WTC11 (cell line): ENCODE data around the gene TSPAN4. TPM values are rescaled to one million over a fixed set of nuclear protein-coding genes. Genes with fewer than 3 reads are reported as not detected.
A peak's percentile ranks its signal among the peaks of the same experiment; 100 is the strongest.

Source experiments
- ATAC-seq: fragments of 200-7000 bp; cut with Tn5 transposase; 2 replicates; pipeline ENCODE4 v1.10.0; 2021; ENCODE audit warnings: mild to moderate bottlenecking, moderate library complexity
- CTCF ChIA-PET: fragments of 300-600 bp; sonication (Branson Sonifier 250); formaldehyde crosslinking; loops from one replicate; lab custom pipeline; 2021; ENCODE audit warnings: antibody characterized with exemption; lab: Charles Lee
- POLR2A ChIA-PET: fragments of 350-600 bp; sonication (Branson Sonifier 250); formaldehyde crosslinking; loops from one replicate; lab custom pipeline; 2021; ENCODE audit warnings: antibody characterized with exemption; lab: Charles Lee
- DNase-seq: peaks from one replicate; pipeline ENCODE4 v3.0.0; 2021; ENCODE audit warnings: low spot score
- H3K27ac Mint-ChIP-seq: 2 replicates; pipeline ENCODE4 v1.8.0; 2021; ENCODE audit warnings: mixed read lengths
- H3K27me3 Mint-ChIP-seq: 2 replicates; pipeline ENCODE4 v1.8.0; 2021; ENCODE audit warnings: low read depth, mild to moderate bottlenecking, moderate library complexity, mixed read lengths
- H3K36me3 Mint-ChIP-seq: 2 replicates; pipeline ENCODE4 v1.8.0; 2021; ENCODE audit warnings: mixed read lengths
- H3K4me1 Mint-ChIP-seq: 2 replicates; pipeline ENCODE4 v1.8.0; 2022; ENCODE audit warnings: mixed read lengths
- H3K4me3 Mint-ChIP-seq: 2 replicates; pipeline ENCODE4 v1.8.0; 2021; ENCODE audit warnings: mild to moderate bottlenecking, moderate library complexity, mixed read lengths
- H3K9me3 Mint-ChIP-seq: 2 replicates; pipeline ENCODE4 v1.8.0; 2021; ENCODE audit warnings: mixed read lengths
- CBFB ChIP-seq: sonication (generic); formaldehyde crosslinking; IDR thresholded peaks from 2 replicates; pipeline ENCODE4 v1.8.1; 2022; ENCODE audit warnings: mild to moderate bottlenecking, low read depth, missing genetic modification reagents
- CREB1 ChIP-seq: sonication (generic); formaldehyde crosslinking; IDR thresholded peaks from 2 replicates; pipeline ENCODE4 v1.8.0; 2023; ENCODE audit warnings: mild to moderate bottlenecking, missing genetic modification reagents
- ESRRA ChIP-seq: sonication (generic); formaldehyde crosslinking; IDR thresholded peaks from 2 replicates; pipeline ENCODE4 v1.8.1; 2022; ENCODE audit warnings: mild to moderate bottlenecking, missing genetic modification reagents, borderline replicate concordance
- FOXP1 ChIP-seq: sonication (generic); formaldehyde crosslinking; IDR thresholded peaks from 2 replicates; pipeline ENCODE4 v1.8.0; 2022; ENCODE audit warnings: missing genetic modification reagents, mild to moderate bottlenecking, moderate library complexity, borderline replicate concordance
- NFATC4 ChIP-seq: fragments of 250-450 bp; sonication (Bioruptor Pico); IDR thresholded peaks from 2 replicates; pipeline ENCODE4 v1.9.0; 2021; ENCODE audit warnings: mild to moderate bottlenecking
- NFYB ChIP-seq: sonication (generic); formaldehyde crosslinking; conservative IDR thresholded peaks from 2 replicates; pipeline ENCODE4 v1.8.0; 2022; ENCODE audit warnings: low read depth, missing genetic modification reagents
- NR1H2 ChIP-seq: sonication (generic); formaldehyde crosslinking; IDR thresholded peaks from 2 replicates; pipeline ENCODE4 v1.9.0; 2021; ENCODE audit warnings: mild to moderate bottlenecking, moderate library complexity, missing genetic modification reagents
- NR2C2 ChIP-seq: sonication (generic); formaldehyde crosslinking; IDR thresholded peaks from 2 replicates; pipeline ENCODE4 v1.8.0; 2022; ENCODE audit warnings: mild to moderate bottlenecking, missing genetic modification reagents
- SP1 ChIP-seq: sonication (generic); formaldehyde crosslinking; conservative IDR thresholded peaks from 2 replicates; pipeline ENCODE4 v1.8.1; 2022; ENCODE audit warnings: missing genetic modification reagents
- TCF7 ChIP-seq: sonication (generic); formaldehyde crosslinking; IDR thresholded peaks from 2 replicates; pipeline ENCODE4 v1.8.0; 2022; ENCODE audit warnings: mild to moderate bottlenecking, low read depth, missing genetic modification reagents, moderate library complexity
- TEAD1 ChIP-seq: sonication (generic); formaldehyde crosslinking; IDR thresholded peaks from 2 replicates; pipeline ENCODE4 v1.8.0; 2022; ENCODE audit warnings: mild to moderate bottlenecking, missing genetic modification reagents
- ZNF423 ChIP-seq: fragments of 250-450 bp; sonication (Bioruptor Pico); IDR thresholded peaks from 2 replicates; pipeline ENCODE4 v2.1.2; 2022; ENCODE audit warnings: mild to moderate bottlenecking, moderate library complexity
- total RNA-seq: library from RNA; stranded (reverse); gene quantifications from 3 replicates; pipeline ENCODE4 v1.2.3, GENCODE V29; 2021
- TF ChIP-seq, protein P1 (sequence below): sonication (generic); formaldehyde crosslinking; IDR thresholded peaks from 2 replicates; pipeline ENCODE4 v1.8.0; 2023; ENCODE audit warnings: missing genetic modification reagents, mild to moderate bottlenecking, borderline replicate concordance
- TF ChIP-seq, protein P2 (sequence below): sonication (generic); formaldehyde crosslinking; IDR thresholded peaks from 2 replicates; pipeline ENCODE4 v1.8.0; 2023; ENCODE audit warnings: missing genetic modification reagents
- TF ChIP-seq, protein P3 (sequence below): fragments of 250-450 bp; sonication (Bioruptor Pico); IDR thresholded peaks from 2 replicates; pipeline ENCODE4 v1.9.0; 2021; ENCODE audit warnings: mild to moderate bottlenecking
- TF ChIP-seq, protein P4 (sequence below): sonication (generic); formaldehyde crosslinking; IDR thresholded peaks from 2 replicates; pipeline ENCODE4 v1.8.0; 2022; ENCODE audit warnings: mild to moderate bottlenecking, missing genetic modification reagents
- TF ChIP-seq, protein P5 (sequence below): sonication (generic); formaldehyde crosslinking; IDR thresholded peaks from 2 replicates; pipeline ENCODE4 v1.8.1; 2023; ENCODE audit warnings: mild to moderate bottlenecking, missing genetic modification reagents, borderline replicate concordance
- TF ChIP-seq, protein P6 (sequence below): fragments of 250-450 bp; sonication (Bioruptor Pico); conservative IDR thresholded peaks from 2 replicates; pipeline ENCODE4 v1.9.0; 2021; ENCODE audit warnings: mild to moderate bottlenecking

The TSPAN4 gene
- total RNA-seq, 1 experiment from 2014 or later: 94.3 TPM

DNA sequence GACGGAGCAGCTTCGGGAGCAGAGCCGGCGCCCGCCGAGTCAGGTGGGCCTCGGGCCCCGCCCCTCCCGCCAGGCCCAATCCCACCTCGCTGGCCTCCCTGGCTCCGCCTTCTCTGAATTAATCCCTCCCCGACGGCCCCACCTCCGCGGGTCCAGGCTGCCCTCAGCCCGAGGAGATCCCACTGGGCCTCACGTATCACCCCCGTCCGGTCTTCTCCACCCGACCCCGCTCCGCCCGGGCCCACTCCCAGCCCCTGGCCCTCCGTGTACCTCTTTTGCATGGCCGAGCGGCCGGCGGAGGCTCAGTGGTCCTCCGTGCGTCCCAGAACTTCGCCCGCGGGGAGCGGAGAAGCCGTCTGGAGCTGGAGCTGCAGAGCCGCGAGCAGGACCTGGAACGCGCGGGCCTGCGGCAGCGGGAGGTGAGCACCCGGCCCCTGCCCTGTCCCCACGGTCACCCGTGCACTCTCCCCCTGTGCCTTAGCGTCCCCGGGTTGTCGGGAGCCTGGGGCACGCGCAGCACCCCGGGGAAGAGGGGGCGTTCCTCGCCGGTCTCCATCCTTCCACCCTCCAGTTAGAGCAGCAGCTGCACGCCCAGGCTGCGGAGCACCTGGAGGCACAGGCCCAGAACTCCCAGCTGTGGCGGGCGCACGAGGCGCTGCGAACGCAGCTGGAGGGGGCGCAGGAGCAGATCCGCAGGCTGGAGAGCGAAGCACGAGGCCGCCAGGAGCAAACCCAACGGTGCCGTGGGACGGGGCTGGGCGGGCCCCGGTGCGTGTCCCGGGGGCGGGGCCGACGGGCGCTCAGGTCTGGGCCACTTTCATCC is 12.1 kb upstream of the TSPAN4 start (continued):
- TF ChIP-seq, protein P1, sequence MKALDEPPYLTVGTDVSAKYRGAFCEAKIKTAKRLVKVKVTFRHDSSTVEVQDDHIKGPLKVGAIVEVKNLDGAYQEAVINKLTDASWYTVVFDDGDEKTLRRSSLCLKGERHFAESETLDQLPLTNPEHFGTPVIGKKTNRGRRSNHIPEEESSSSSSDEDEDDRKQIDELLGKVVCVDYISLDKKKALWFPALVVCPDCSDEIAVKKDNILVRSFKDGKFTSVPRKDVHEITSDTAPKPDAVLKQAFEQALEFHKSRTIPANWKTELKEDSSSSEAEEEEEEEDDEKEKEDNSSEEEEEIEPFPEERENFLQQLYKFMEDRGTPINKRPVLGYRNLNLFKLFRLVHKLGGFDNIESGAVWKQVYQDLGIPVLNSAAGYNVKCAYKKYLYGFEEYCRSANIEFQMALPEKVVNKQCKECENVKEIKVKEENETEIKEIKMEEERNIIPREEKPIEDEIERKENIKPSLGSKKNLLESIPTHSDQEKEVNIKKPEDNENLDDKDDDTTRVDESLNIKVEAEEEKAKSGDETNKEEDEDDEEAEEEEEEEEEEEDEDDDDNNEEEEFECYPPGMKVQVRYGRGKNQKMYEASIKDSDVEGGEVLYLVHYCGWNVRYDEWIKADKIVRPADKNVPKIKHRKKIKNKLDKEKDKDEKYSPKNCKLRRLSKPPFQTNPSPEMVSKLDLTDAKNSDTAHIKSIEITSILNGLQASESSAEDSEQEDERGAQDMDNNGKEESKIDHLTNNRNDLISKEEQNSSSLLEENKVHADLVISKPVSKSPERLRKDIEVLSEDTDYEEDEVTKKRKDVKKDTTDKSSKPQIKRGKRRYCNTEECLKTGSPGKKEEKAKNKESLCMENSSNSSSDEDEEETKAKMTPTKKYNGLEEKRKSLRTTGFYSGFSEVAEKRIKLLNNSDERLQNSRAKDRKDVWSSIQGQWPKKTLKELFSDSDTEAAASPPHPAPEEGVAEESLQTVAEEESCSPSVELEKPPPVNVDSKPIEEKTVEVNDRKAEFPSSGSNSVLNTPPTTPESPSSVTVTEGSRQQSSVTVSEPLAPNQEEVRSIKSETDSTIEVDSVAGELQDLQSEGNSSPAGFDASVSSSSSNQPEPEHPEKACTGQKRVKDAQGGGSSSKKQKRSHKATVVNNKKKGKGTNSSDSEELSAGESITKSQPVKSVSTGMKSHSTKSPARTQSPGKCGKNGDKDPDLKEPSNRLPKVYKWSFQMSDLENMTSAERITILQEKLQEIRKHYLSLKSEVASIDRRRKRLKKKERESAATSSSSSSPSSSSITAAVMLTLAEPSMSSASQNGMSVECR (CRISPR knock-in tag): 0 out of 2 replicates have a peak, but pooled peaks have one; percentile 17
- TF ChIP-seq ESRRA (CRISPR knock-in tag): no peak
- TF ChIP-seq, protein P2, sequence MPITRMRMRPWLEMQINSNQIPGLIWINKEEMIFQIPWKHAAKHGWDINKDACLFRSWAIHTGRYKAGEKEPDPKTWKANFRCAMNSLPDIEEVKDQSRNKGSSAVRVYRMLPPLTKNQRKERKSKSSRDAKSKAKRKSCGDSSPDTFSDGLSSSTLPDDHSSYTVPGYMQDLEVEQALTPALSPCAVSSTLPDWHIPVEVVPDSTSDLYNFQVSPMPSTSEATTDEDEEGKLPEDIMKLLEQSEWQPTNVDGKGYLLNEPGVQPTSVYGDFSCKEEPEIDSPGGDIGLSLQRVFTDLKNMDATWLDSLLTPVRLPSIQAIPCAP (CRISPR knock-in tag): peak; percentile 54; the same call in 1 of the 2 replicates
- TF ChIP-seq, protein P3, sequence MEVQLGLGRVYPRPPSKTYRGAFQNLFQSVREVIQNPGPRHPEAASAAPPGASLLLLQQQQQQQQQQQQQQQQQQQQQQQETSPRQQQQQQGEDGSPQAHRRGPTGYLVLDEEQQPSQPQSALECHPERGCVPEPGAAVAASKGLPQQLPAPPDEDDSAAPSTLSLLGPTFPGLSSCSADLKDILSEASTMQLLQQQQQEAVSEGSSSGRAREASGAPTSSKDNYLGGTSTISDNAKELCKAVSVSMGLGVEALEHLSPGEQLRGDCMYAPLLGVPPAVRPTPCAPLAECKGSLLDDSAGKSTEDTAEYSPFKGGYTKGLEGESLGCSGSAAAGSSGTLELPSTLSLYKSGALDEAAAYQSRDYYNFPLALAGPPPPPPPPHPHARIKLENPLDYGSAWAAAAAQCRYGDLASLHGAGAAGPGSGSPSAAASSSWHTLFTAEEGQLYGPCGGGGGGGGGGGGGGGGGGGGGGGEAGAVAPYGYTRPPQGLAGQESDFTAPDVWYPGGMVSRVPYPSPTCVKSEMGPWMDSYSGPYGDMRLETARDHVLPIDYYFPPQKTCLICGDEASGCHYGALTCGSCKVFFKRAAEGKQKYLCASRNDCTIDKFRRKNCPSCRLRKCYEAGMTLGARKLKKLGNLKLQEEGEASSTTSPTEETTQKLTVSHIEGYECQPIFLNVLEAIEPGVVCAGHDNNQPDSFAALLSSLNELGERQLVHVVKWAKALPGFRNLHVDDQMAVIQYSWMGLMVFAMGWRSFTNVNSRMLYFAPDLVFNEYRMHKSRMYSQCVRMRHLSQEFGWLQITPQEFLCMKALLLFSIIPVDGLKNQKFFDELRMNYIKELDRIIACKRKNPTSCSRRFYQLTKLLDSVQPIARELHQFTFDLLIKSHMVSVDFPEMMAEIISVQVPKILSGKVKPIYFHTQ (CRISPR knock-in tag): no peak
- peak; percentile 20; the same call in 1 of the 2 replicates for TF ChIP-seq SP1 (CRISPR knock-in tag)
- TF ChIP-seq FOXP1 (CRISPR knock-in tag): no peak
- TF ChIP-seq NR1H2 (CRISPR knock-in tag): no peak
- no peak for TF ChIP-seq TCF7 (CRISPR knock-in tag)
- TF ChIP-seq NFATC4 (CRISPR knock-in tag): no peak
- TF ChIP-seq, protein P4, sequence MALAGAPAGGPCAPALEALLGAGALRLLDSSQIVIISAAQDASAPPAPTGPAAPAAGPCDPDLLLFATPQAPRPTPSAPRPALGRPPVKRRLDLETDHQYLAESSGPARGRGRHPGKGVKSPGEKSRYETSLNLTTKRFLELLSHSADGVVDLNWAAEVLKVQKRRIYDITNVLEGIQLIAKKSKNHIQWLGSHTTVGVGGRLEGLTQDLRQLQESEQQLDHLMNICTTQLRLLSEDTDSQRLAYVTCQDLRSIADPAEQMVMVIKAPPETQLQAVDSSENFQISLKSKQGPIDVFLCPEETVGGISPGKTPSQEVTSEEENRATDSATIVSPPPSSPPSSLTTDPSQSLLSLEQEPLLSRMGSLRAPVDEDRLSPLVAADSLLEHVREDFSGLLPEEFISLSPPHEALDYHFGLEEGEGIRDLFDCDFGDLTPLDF: peak; percentile 69; the same call in 1 of the 2 replicates
- peak; percentile 32; the same call in 1 of the 2 replicates for TF ChIP-seq NFYB (CRISPR knock-in tag)

DNA sequence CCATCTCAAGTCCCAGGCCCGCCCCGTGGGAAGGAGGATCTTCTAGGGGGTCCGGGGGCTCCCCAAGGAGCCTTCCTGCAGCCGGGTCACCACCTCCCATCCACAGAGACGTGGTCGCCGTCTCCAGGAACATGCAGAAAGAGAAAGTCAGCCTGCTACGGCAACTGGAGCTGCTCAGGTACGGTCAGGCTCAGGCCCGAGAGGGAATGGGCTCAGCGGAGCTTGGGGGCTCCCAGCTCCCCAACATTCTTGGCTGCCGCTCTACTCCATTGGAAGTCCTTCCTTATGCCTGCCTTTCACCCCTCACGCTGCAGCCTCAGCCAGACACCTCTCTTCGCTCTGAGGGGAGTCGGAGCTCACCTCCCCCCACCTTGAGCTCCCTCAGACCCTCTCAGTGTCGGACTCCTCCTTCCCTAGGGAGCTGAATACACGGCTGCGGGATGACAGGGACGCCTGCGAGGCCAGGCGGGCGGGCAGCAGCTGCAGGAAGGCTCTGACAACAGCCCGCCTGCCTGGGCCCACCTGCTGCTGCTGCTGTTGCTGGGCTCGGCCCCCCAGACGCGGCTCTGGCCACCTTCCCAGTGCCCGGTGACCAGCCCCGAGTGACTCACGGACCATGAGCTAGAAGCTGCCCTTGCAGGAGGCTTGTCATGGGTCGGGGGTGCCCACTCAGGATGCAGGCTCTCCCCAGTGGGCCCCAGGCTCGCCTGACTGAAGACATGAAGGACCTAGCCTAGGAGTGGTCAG is 11.4 kb upstream of the TSPAN4 start:
- Mint-ChIP-seq H3K27ac (no peak overlapping the region), H3K4me1 (peaks cover 45% of the 10 kb centered on the region), H3K27me3 (peaks cover 33% of the 10 kb centered on the region), H3K4me3 (peak overlapping the region; percentile 69), H3K9me3 (no peaks in the 10 kb centered on the region), H3K36me3 (no peaks in the 10 kb centered on the region)
- no peak for DNase-seq
- no peak for ATAC-seq
- CTCF ChIA-PET: interaction anchor here (0.7 to 7.7 kb wide), 8 partner anchors 7 to 277 kb away, joined by 3 to 82 read pairs (median 12); partner anchors contain the start of genes PNPLA2, POLR2L and TSPAN4
- POLR2A ChIA-PET: interaction anchor here (1.1 to 4.7 kb wide), 6 partner anchors 12 to 40 kb away, joined by 3 to 38 read pairs (median 5); partner anchors contain the start of genes PIDD1, PNPLA2, RPLP2 and TSPAN4
- TF ChIP-seq ZNF423 (CRISPR knock-in tag): no peak
- no peak for TF ChIP-seq SP1 (CRISPR knock-in tag)
- no peak for TF ChIP-seq NR2C2 (CRISPR knock-in tag)
- TF ChIP-seq, protein P5, sequence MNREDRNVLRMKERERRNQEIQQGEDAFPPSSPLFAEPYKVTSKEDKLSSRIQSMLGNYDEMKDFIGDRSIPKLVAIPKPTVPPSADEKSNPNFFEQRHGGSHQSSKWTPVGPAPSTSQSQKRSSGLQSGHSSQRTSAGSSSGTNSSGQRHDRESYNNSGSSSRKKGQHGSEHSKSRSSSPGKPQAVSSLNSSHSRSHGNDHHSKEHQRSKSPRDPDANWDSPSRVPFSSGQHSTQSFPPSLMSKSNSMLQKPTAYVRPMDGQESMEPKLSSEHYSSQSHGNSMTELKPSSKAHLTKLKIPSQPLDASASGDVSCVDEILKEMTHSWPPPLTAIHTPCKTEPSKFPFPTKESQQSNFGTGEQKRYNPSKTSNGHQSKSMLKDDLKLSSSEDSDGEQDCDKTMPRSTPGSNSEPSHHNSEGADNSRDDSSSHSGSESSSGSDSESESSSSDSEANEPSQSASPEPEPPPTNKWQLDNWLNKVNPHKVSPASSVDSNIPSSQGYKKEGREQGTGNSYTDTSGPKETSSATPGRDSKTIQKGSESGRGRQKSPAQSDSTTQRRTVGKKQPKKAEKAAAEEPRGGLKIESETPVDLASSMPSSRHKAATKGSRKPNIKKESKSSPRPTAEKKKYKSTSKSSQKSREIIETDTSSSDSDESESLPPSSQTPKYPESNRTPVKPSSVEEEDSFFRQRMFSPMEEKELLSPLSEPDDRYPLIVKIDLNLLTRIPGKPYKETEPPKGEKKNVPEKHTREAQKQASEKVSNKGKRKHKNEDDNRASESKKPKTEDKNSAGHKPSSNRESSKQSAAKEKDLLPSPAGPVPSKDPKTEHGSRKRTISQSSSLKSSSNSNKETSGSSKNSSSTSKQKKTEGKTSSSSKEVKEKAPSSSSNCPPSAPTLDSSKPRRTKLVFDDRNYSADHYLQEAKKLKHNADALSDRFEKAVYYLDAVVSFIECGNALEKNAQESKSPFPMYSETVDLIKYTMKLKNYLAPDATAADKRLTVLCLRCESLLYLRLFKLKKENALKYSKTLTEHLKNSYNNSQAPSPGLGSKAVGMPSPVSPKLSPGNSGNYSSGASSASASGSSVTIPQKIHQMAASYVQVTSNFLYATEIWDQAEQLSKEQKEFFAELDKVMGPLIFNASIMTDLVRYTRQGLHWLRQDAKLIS: no peak
- no peak for TF ChIP-seq CREB1 (CRISPR knock-in tag)
- TF ChIP-seq CBFB: no peak
- 0 out of 2 replicates have a peak, but pooled peaks have one; percentile 5 for TF ChIP-seq TEAD1 (CRISPR knock-in tag)
- TF ChIP-seq, protein P6, sequence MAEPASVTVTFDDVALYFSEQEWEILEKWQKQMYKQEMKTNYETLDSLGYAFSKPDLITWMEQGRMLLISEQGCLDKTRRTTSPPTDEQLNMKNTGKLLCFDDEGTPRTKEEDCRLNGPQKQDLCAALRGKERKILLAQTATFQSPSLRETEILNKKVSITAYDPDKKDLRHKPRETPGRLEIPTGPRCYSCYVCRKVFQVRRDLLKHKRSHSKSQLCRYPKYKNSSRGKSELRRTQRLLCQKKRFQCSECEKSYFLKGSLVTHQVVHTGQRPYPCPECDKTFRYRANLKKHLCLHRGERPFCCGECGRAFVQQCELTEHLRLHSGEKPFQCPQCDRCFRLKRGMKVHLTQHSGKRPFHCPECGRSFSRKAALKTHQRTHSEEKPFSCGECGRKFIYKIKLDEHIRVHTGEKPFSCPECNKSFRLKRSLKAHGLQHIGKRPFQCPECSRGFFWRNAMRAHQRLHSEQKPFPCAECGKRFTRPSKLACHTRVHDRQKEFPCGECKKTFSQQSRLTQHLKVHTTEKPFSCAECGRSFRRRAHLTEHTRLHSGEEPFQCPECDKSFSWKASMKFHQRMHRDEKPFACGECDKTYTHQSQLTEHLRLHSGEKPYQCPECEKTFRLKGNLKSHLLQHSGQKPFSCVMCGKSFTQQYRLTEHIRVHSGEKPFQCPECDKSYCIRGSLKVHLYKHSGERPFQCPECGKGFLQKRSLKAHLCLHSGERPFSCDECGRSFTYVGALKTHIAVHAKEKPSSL: no peak
